NCI-H2029 treated with DMSO at 0.1 percent for 48 hours (cell line): Measurements from ENCODE around the gene CD302.
A peak's percentile ranks its signal among the peaks of the same experiment; 100 is the strongest.
"Not testable (repeated sequence)": the region's sequence is repeated elsewhere in the genome, so short reads cannot be mapped to it uniquely, and the experiment has no call there.

Source experiments
- DNase-seq: peaks from one replicate; lab custom pipeline; 2025; lab: John Stamatoyannopoulos, UW

CD302 gene, protein sequence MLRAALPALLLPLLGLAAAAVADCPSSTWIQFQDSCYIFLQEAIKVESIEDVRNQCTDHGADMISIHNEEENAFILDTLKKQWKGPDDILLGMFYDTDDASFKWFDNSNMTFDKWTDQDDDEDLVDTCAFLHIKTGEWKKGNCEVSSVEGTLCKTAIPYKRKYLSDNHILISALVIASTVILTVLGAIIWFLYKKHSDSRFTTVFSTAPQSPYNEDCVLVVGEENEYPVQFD

DNA sequence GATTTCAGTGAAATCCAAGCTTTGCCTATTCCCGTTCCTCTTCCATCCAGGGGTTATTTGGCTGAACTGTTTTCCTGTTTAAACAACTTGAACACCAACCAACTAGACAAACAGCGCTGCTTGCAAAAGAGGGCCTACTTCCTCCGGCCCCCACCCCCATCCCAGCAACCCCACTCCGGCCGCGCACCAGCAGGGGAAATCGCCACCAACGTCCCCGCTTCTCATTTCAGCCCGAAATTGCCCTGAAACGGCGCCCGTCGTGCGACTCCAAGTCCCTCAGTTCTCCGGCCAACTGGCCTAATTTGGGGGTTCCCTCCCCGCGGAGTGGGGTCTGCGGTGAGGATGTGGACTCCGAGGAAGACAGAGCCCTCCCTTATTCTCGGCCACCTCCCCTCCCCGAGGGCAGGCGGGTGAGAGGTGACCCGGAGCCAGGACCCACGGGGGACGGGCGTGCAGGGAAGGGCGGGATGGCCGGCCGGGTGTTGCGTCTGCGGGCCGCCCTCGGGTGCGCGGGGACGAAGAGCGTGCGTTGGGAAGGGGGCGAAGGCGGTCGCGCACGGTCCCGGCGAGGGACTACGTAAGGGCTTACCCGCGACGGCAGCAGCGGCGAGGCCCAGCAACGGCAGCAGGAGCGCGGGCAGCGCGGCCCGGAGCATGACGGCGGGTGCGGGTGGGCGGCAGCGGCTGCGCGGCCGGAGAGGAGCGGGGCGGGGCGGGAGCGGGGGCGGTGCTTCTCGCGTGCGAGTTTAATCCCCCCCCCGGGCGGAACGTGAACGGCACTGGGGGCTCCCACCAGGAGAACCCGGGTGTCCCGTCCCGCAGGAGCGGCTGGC lies at the start of gene CD302:
Gene CD302 (minus strand): TSS at position 666 of the 833 bp plus-strand sequence. CDS start 10 bp downstream, at position 656.
- peak; percentile 26 for DNase-seq

DNA sequence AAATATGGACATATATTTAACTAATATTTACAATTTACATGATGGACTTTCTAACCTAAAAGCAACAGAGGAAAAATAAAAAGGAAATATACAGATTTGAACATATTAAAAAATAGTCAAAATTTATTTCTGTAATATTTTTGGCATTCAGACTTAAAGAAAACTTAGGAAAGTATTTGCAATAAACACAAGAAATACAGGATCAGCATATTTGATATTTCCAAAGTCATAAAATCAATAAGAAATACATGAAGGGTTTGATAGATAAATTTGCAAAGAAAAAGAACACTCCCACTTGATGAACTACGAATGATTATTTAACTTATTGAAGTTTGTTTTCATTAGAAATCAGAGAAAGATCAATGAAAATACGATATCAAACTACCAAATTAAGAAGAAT lies 48.6 kb upstream of the CD302 start:
- DNase-seq = no peak

DNA sequence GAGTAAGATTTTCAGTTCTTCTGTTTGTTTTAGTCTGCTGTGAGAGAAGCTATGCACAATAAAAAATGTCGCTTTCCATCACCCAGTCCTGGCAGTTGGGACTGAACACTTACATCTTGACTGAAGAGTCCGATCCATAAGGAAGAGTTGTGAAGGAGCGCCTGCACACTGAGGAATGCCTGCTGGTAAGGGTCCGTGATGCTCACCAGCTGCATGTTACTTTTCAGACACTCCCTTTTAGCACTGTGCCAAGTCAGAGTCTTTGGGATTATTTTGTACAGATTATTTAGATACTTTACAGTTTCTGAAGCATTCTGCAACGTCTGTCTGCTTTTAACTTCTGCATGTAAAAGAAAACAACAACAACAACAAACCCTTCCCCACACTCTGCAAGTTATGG lies 42.6 kb upstream of the CD302 start:
- DNase-seq = no peak

DNA sequence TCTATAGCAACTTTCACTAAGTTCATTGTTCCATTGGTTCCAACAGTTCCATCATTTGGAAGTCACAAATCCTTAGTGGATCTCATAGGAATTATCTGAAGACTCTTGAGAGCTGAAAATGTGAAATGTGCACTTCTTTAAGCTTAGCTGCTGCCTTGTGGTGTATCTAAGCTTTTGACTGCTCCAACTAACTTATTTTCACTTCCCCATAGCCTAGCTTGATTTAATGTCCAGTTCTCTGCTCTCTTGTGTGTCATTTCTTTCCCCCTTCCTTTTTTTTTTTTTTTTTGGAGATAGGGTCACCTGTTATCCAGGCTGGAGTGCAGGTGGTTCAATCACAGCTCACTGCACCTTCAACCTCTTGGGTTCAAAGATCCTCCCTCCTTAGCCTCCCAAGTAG lies 34.9 kb upstream of the CD302 start:
- DNase-seq = no peak

DNA sequence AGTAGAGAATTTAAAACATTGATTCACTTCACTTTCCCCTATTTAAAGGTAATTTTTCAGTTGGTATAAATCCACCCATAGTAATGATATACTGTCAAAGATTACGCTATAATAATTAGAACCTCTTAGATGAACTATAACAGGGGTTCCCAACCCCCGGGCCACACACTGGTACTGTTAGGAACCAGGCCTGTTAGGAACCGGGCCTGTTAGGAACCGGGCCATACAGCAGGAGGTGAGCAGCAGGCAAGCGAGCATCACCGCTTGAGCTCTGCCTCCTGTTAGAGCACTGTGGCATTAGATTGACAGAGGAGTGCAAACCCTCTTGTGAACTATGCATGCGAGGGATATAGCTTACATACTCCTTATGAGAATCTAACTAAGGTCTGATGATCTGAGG lies 34.0 kb upstream of the CD302 start:
- no peak for DNase-seq

DNA sequence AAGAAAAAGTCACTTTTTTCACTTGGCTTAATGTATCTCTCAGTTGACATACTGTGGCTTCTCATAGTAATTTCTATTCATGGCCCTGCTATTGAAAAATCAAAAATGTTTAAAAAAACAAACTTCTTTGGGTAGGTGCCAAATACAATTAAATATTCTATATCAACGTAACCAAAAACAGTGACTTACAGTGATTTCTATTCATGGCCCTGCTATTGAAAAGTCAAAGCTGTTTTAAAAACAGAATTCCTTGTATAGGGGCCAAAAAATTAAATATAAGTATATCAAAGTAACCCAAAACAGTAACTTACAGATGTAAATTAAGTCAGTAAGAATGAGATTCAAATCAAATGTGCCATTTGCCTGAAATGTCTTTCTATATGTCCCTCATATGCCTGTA lies 31.4 kb upstream of the CD302 start:
- no peak for DNase-seq

DNA sequence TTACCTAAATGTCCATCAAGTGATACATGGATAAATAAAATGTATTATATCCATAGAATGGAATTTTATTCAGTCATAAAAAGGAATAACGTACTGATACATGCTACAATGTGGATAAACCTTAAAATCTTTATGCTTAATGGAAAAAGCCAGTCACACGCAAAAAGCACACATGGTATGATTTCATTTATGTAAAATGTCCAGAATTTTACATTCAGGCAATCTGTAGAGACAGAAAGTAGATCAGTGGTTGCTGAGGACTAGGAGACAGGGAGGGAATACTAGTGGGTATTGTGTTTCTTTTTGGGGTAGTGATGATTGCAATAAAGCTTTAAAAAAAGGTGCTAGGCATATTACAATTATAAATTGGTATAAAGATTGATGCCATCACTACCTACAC lies 30.7 kb upstream of the CD302 start:
- DNase-seq = no peak

DNA sequence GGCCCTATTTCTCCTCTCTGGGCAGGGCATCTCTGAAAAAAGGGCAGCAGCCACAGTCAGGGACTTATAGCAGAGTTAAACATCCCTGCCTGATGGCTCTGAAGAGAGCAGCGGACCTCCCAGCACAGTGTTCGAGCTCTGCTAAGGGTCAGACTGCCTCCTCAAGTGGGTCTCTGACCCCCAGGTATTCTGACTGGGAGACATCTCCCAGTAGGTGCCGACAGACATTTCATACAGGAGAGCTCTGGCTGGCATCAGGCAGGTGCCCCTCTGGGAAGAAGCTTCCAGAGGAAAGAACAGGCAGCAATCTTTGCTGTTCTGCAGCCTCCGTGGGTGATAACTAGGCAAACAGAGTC lies 24.4 kb upstream of the CD302 start:
- not testable (repeated sequence) for DNase-seq

DNA sequence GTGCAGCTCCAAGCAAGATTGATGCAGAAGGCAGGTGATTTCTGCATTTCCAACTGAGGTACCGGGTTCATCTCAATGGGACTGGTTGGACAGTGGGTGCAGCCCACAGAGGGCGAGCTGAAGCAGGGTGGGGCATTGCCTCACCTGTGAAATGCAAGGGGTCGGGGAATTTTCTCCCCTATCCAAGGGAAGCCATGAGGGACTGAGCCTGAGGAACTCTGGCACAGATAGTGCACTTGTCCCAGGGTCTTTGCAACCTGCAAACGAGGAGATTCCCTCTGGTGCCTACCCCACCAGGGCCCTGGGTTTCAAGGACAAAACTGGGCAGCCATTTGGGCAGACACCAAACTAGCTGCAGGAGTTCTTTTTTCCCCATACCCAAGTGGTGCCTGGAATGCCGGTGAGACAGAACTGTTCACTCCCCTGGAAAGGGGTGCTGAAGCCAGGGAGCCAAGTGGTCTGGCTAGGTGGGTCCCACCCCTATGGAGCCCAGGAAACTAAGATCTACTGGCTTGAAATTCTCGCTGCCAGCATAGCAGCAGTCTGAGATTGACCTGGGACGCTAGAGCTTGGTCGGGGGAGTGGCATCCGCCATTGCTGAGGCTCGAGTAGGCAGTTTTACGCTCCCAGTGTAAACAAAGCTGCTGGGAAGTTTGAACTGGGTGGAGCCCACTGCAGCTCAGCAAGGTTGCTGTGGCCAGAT lies 23.9 kb upstream of the CD302 start:
- DNase-seq = not testable (repeated sequence)

DNA sequence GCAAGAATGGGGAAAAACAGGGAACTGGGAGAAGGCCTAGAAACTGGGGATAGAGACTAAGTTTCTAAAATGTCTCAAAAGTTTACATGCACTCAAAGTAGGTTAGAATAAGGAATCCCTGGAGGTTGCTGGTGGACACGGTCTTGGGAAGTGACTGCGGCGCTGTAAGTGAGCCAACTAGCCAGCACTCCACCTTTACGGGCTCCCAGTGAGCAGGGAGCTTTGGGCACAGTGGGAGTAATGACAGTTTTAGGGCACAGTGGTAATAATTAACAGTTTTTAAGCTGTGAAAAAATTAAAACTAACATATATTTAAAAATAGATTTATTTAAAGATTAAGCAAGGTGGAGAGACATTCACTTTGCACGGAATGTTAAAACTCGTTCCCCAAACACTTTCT lies 20.9 kb upstream of the CD302 start:
- DNase-seq = no peak

DNA sequence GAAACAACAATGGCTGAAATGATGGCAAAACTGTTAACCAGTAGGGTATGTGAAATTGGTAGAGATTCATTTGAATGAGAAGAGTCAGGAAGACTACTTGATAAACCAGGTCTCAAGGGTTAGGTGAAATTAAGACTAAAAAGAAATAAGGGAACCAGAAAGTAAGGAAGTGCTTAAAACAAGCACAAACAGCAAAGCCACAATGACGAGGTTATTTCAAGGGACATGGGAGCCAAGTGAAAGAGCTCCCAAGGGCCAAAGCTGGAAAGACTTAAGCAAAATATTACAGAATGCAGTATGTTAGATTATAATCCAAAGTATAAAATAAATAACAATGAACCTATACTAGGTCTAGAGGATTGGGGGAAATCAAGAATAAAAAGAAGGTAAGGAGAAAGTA lies 19.3 kb upstream of the CD302 start:
- DNase-seq = no peak

DNA sequence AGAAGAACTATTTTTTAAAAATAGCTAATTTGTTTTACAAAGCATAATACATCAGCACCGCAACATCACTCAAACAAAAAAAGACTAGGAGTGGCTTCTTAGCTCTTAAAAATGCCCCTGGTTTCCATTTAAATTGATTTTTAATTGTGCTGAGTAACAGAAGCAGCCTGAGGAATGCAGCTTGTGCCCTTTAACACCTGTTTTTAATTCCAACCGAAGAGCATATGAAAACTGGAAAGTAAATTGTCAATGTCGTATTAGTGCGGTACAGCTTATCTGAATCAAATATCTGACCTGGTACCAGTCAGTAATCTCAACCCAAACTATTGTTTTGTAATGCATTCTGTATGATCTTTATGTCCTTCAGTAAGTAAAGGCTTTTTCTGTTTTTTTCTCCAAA lies 13.2 kb upstream of the CD302 start:
- no peak for DNase-seq

DNA sequence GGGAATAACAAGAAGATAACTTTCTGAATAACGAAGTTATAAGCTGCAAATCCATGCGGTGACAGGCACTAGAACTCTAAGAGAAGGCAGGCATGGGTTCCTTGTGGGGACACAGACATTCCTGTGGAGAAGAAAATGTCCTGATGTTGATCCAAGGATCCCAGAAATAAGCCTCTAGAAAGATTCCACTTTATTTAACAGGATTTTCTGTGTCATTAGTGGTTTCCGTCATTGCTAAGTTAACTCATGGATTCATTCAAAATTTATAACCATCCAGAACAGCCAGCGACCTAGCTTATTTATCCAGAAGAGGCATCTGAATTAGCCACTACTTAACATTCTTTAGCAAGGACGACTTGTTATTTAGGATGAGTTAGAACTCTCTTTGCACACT lies 10.0 kb upstream of the CD302 start:
- no peak for DNase-seq

DNA sequence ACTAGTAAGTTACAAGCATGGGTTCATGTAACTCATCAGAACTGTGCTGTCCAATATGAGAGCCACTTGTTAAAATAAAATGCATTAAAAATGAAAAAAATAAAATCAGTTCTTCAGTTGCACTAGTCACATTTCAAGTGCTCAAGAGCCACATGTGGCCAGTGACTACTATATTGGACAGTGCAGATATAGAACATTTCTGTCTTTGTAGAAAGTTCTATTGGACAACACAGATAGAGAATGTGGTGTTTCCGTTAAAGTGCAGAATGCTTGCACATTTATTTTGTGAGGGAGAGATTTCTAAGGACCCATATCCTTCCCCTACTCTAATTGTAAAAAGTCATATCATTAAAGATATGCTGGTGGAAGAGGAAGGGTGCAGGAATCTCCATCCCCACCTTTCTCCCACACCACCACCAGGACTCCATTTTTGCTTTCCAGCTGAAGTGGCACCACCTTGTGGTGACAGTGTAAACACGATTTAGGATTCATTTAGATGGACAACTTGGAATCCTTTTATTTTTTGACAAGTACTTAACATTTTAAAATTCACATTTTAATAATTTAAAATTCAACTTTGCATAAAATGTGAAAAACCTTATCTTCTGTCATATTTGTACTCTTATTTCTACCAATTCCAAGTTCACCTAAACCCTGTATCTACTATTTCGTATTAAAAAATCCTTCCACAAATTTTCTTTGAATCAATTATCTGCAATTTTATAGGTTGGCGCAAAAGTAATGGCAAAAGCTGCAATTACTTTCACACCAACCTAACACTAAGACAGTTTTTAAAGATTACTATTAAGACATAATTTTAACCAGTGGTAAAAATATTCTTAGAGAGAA lies 9.4 kb upstream of the CD302 start:
- peak; percentile 26 for DNase-seq

DNA sequence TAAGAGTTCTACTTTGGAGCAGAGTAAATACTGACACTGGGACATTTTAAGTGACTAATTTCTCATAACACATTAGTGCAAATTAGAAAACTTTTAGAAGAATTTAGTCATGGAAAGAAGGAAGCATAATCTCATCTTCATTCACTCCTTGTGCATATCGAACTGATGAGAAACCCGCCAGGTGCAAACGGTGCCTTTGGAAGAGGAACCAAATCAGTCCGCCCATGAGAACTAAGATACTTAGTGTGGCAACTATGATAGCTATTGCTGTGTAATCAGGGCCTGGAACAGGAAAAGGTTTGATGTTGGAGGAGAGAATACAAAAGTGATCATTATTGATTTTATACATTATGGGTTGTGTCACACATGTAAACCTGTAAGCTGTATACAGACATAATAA lies 6.9 kb upstream of the CD302 start:
- no peak for DNase-seq

DNA sequence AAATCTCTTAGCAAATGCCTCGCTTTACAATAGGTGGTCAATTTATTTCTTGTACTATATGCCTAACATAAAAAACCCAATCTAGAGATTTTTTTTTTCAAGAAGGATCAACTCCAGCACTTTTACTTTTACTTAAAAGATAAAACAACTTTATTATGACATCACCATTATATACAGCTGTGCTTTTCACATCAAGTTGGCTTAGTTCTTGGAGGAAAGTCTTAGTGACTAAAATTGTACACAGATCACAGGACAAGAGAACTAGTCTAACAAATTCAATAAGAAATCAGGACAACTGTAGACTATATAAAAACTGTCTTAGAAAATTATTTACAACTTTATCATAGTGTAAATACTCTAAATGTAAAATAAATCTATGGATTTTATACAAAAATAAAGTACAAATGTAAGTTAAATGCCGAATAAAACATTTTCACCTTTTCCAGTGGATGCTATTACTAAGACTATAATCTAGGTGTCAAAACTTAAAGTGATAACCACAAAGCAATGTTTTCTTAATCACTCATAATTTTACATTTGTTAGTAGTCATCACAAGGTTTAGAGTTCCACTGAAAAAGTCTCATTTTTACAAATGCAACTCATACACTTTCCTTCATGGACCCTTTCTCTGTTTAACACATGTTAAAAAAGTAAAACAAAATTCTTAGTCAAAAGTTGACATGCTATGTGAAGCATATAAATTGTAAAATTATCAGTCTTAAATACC lies 5.4 kb upstream of the CD302 start:
- no peak for DNase-seq

DNA sequence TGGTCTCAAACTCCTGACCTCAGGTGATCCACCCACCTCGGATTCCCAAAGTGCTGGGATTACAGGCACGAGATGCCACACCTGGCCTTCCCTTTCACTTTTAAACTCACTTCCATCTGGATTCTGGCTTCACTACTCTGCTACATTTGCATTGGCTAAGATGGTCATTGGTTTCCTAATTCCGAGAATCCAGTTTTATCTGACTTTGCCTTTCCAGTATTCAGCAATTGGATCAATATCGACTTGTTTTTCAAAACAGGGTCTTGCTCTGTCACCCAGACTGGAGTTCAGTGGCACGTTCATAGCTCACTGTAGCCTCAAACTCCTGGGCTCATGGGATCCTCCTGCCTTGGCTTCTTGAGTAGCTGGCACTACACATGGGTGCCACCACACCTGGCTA lies 4.7 kb upstream of the CD302 start:
- DNase-seq = no peak

DNA sequence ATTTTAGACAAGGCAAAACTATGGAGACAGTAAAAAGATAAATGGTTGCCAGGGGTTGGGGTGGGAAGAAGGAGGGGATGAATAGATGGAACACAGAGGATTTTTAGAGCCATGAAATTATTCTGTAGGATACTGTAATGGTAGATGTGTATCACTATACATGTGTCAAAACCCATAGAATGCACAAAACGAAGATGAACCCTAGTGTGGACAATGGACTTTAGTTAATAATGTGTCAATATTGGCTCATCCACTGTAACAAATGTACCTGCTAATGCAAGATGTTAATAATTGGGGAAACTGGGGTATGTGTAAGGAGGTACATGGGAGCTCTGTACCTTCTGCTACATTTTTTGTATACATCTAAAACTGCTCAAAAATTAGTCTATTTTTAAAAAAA lies 1.8 kb upstream of the CD302 start:
- DNase-seq = no peak

DNA sequence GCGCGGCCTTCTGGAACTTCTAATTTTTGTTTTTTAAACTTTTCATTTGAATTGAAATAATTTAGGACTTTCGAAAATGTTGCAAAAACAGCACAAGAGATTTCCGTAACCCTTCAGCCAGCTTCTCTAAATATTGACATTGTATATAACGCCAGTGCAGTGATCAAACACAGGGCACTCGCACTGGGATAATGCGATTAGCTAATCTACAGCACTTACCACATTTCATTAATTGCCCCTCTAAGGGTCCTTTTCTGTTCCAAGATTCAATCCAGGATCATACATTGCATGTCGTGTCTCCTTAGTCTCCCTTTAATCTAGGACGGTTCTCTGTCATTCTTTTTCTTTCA lies 343 bp upstream of the CD302 start:
- DNase-seq = no peak

DNA sequence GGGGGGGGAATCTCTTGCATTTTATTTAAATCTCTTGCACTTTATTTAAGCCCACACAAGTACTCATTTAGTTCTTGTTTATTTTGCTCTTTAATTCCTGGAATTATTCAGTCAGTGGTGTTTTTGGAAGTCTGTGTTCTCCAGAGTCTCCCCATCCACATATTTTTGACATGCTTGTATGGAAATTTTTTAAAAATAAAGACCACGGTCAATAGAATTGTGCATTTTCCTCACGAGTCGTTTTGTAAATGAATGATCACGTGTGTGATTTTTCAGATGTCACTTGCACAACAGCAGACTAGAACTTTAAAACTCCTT lies 824 bp downstream of the CD302 start:
- no peak for DNase-seq

DNA sequence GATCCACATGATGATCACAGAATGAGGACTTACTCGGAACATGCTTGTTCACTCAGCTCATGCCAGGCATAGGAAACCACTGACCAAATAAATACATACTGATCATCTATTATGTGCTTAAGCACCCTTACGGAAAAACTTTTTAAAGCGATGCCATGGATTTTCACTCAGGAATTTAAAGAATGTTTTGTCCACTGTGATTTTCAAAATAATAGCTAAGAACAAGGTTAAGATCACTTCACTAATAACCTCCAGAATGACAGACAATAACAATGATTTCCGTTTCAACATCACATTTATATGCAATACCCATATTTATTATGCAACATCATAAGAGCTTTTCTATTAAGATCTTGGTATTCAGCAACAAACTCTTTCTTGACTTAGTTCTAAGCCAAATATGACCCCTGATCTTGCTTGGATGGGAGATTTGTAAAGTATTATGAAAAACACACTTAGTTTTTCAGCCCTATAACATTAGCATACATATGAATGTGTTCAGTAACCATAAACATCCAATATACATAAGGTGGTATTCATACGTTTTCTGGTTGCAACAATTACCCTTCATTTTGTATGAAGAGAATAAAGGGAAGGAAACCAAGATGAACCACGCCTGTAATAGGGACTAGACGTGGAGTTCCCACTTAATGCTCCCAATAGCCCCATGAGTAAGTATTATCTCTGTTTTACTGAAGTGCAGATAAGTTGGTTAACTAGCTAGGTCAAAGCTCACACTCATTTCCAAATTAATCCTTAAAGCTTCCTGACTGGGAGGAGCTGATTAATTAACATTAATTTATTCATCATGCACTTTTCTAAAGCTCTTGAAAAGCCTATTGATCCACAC lies 1.9 kb downstream of the CD302 start:
- DNase-seq = no peak
